ENCODE data around the gene TCF25.

The TCF25 gene

DNA sequence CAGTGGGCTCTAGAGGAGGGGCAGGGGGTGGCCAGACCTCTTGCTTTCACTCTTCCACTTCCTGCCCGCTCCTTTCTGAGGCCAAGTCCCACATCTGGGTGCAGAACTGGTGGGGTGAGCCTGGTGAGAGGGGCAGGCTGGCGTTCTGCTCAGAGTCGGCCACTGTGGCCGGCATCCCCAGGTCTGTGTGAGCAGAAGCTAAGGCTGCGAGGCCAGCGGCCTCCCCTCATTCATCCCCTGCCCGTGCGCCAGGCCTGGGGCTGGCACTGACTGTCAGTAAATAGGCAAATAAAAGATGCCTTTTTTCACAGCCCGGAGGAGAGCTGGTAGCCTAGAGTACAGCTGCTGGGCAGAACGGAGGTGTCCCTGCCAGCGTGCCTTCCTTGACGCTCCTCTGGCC, 76.4 kb downstream of the TCF25 start:
- no peak for DNase-seq

DNA sequence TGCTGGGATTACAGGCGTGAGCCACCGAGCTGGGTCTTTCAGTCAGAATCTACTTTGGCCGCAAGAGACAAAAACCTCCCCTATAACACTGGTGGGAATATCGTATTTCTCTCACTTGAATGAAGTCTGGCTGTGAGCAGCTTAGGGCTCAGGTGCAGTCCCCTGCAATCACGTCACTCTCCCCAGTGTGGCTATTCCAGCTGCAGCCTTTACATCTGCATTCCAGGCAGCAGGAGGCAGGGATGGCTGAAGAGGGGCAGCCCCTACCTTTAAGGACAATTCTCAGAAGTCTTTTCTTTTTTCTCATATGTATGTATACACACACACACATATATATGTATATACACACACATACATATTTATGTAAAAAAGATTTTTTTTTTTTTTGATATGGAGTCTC, 78.1 kb downstream of the TCF25 start:
- DNase-seq = no peak

DNA sequence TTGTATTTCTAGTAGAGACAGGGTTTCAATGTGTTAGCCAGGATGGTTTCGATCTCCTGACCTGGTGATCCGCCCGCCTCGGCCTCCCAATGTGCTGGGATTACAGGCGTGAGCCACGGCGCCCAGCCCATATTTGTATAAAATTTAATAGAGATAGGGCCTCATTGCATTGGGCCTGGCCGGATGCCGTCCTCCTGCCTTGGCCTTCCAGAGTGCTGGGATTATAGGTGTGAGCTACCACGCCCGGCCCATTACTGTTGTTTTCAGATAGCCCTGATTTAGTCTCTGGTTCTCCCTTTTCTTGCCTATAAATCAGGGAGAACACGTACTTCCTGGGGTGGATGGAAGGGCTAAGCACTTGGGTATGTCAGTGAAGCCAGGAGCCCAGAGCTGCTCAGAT, 78.7 kb downstream of the TCF25 start:
- DNase-seq = no peak

DNA sequence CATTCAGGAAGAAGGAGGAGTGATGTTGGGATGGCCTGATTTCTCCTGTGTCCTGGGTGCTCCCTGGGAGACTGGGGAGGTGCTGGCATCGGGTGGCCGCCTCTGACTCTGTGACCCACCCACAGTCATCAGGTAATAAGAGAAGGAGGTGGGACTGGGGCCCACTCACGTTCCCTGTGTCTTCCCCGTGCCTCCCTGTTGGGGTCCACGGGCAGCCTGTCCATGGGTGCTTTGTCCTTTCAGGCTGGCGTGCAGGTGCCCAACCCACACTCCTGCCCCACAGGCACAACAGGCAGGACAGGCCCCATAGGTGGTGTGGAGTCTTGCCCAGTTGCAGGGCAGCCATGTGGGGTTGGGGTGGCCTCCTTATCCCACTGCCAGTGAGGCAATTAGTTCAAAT, 79.2 kb downstream of the TCF25 start:
- DNase-seq = no peak

DNA sequence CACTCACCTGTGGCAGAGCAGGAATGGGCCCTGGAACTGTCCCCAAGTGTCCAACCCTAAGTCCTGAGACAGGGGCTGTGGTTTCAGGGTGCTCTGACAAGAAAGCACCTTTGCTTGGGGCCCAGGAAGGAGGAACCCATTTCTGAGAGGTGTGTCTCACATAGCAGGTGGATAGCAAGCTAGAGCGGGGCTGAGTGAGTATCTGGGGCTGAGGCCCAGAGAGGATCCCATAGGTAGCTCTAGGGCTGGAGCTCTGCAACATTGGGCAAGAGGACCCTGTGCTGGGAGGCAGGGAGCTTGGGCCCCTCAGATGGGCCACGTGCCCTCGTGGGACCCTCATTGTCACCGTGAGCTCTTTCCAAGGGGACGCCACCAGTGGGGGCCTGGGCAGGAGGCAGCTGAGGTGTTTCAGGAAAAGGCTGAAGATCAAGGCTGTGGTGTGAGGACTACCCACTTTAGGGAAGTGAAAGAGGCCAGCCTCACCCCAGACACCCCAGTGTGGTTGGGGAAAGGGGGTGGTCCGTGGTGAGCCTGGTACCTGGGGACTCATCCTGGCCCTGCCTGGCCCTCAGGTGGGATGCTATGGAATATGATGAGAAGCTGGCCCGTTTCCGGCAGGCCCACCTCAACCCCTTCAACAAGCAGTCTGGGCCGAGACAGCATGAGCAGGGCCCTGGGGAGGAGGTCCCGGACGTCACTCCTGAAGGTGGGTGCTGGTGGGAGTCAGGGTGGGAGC, 80.4 kb downstream of the TCF25 start:
- no peak for DNase-seq

DNA sequence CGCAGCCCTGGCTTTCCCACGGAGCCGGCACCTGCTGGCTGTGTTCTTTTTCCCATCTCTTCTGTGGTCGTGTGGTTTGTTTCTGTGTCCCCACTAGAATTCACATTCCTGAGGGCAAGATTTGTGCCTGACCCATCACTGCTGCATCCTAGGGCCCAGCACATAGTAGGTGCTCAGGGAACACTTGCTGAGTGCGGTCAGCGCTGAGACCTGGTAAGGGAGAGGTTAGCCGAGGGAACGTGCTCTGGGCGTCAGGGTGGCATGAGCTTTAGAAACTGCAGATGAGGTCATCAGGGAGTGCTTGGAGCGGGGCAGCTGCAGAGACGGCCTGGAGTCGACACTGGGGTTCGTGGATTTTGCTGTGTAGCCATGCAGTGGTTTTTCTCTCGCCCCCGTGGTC, 81.1 kb downstream of the TCF25 start:
- DNase-seq = no peak

DNA sequence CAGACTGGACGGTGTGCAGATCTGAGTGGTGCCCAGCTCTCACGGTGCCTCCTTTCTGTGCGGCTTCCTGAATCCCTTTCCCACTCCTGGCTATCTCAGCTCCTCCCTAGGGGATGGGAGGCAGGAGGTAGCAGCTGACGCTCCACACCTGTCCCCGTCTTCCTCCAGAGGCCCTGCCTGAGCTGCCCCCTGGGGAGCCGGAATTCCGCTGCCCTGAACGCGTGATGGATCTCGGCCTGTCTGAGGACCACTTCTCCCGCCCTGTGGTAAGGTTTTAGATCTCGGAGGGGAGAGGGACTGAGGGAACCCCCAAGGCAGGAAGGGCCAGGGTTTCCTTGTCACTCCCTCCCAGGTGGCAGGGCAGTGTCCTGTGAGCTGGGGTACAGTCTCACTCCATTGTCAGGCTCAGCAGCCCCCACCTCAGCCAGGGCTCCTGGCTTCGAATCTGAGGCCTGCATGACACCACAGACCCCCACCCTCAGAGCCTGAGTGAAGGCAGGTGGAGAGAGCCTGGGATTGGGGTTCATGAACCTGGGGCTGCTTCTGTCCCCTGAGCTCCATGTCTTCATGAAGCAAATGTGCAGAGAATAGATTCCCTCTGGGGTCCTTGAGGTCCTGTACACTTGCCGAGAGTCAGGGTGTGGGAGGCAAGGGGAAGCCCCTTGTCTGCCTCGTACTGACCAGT, 81.8 kb downstream of the TCF25 start:
- DNase-seq = no peak

DNA sequence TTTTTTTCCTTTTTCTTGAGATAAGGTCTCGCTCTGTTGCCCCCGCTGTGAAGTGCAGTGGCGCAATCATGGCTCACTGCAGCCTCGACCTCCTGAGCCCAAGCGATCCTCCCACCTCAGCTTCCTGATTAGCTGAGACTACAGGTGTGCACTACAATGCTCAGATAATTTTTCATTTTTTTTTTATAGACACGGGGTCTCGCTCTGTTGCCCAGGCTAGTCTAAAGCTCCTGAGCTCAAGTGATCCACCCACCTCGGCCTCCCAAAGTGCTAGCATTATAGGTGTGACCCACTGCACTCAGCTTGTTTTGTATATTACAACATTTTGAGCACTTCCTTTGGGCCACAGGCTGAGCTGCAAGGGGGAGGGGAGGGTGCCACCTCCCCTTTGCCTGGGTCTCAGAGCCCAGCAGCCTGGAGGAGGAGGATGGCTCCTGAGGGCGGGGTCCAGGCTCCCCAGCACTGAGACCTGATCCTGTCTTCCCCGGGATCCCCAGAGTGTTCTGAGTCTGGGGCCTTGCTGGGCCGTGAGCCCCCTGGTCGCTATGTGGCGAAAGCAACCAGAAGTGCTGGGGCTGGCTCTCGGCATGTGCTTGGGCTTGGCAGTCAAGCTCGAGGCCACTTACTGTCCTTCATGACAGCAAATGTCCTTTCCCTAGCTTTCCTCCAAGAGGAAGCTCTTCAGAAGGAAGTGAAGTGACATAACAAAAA, 83.3 kb downstream of the TCF25 start:
- no peak for DNase-seq

DNA sequence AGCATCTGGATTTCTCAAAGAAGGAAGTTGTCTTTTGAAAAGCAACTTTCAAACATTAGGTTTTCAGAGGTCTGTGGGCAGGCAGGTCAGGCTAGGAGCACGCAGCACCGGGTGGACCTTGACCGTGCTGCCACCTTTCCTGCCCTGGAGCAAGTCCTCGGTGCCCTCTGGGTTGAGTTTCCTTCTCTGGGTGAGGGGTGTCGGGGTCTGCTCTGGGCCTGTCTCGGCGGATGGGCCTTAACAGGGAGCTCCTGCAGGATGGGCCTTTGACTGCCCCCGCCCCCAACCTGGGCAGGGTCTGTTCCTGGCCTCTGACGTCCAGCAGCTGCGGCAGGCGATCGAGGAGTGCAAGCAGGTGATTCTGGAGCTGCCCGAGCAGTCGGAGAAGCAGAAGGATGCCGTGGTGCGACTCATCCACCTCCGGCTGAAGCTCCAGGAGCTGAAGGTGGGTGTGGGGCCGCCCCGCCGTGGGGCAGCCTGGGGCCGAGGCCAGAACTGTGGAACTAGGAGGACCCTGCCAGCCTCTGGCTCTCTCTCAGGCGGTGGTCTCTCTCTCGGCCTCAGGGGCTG, 83.9 kb downstream of the TCF25 start:
- DNase-seq = no peak

DNA sequence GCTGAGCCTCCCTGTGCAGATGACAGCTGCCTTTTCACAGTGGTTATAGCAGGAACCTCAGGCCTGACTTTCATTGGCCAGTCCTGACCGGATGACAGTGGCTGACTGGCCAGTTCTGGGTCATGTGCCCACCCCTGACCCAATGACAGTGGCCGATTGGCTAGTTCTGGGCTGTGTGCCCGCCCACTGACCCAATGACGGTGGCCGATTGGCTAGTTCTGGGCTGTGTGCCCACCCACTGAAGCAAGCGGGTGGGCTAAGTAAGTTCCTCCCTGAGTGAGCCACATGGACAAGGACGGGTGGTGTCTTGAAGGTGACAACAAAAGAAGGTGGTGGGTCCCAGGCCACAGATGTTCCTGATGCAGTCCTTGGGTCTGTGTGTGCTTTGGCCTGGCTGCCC, 84.7 kb downstream of the TCF25 start:
- DNase-seq = no peak

DNA sequence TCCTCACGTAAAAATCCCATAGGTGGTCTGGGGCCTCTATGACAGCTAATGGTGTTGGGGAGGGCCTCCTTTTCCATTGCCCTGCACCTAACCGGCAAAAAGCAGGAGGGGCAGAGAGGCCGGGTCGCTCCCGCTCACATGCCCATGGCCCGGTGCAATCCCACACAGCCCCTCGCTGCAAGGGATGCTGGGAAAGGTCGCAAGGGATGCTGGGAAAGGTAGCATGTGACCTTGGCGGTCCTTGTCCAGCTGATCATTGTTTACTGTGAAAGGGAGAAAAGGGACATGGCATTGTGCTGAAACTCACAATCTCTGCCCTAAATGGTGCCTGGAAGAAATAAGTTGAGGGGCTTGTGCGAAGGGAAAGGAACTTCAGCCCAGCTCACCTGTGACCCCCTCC, 85.2 kb downstream of the TCF25 start:
- DNase-seq = no peak

DNA sequence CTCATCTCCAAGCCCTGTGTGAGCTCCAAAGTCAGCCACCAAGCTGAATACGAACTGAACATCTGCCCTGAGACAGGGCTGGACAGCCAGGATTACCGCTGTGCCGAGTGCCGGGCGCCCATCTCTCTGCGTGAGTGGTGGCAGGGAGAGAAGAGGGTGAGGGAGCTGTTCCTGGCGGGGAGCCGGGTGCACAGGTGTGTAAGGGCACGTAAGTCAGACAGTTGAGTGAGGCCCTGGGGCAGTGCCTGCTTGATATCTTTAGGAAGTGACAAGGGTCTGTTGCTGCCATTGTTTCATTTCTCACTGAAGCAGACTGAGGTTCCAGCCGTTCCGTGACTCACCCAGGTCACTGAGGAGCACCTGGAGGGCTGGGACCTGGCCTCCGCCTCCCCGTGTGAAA, 87.6 kb downstream of the TCF25 start:
- DNase-seq = no peak

All from activated CD4-positive, alpha-beta T cell treated with anti-CD3 and anti-CD28 coated beads, Interleukin-2, amount 50 U/mL, for 1 hour (primary cell).